ENCODE data around the gene IL2RG.

- peak; percentile 44 to 62 (median 58) for TF ChIP-seq CTCF (IDR thresholded peaks at IDR 0.05)
- no peak for TF ChIP-seq EP300 (IDR thresholded peaks at IDR 0.05)
These were observed 17.8 kb upstream of the IL2RG start for GRCh38 chrX:71128915-71129765.

All from ovary (tissue), 3 donors.